ENCODE measurements around the gene POTEH. TPM values are rescaled to one million over a fixed set of nuclear protein-coding genes. Genes with fewer than 3 reads are reported as not detected.
"Not testable (repeated sequence)": the region's sequence is repeated elsewhere in the genome, so short reads cannot be mapped to it uniquely, and the experiment has no call there.

Gene POTEH
- total and polyA plus RNA-seq, 4 donors = not detected

DNA sequence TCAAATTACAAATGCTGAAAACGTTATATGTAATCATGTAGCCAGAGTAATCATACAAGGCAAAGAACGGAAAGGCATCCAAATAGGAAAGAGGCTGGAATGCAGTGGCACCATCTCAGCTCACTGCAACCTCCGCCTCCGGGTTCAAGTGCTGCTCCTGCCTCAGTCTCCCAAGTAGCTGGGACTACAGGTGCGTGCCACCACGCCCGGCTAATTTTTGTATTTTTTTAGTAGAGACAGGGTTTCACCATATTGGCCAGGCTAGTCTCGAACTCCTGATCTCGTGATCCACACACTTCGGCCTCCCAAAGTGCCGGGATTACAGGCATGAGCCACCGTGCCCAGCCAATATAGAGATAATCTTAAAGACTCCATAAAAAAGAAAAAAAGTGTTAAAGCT is 20.4 kb upstream of the POTEH start:
- H3K4me1 ChIP-seq (ENCODE audit: control insufficient read depth in 5 of 5, insufficient read depth in 5 of 5, low read length in 5 of 5); H3K9ac ChIP-seq (ENCODE audit: insufficient read depth in 1 of 2, low read length in 2 of 2); H3K27ac ChIP-seq (ENCODE audit: low read depth in 1 of 2, low read length in 1 of 2); H3K9me3 ChIP-seq (ENCODE audit: control insufficient read depth in 4 of 4, insufficient read depth in 3 of 4, low read length in 3 of 4); DNase-seq; H3K27me3 ChIP-seq (ENCODE audit: control insufficient read depth in 3 of 3, insufficient read depth in 3 of 3, low read length in 2 of 3); H3K4me3 ChIP-seq; H3K36me3 ChIP-seq (ENCODE audit: control insufficient read depth in 4 of 4, insufficient read depth in 4 of 4, low read length in 4 of 4); ATAC-seq (ENCODE audit: insufficient read depth, low FRiP score): not testable (repeated sequence)
- WGBS, 2 donors = 76 to 95% methylated on average over 5 to 8 of the region's 12 CpGs

DNA sequence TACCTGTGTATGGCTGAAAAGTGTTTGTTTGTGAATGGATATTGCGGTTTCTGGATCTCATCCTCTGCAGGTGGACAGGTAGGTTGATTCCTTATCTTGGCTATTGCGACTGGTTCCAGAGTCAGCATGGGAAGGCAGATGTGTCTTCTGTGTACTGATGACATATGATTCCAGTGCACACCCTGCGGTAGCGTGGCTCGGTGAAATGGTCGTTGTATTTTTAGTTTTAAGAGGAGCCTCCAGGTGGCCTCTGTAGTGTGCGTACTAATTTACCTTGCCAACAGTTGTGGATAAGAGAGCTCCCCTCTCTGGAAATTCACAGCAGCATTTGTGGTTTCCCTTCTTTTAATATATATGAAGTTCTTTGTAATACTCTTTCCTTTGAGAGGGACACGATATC is 10.1 kb upstream of the POTEH start:
- WGBS, 2 donors = 83 to 92% methylated on average over 6 of the region's 8 CpGs
- not testable (repeated sequence) for H3K27me3 ChIP-seq (ENCODE audit: control insufficient read depth in 3 of 3, insufficient read depth in 3 of 3, low read length in 2 of 3); H3K27ac ChIP-seq (ENCODE audit: low read depth in 1 of 2, low read length in 1 of 2); DNase-seq; H3K36me3 ChIP-seq (ENCODE audit: control insufficient read depth in 4 of 4, insufficient read depth in 4 of 4, low read length in 4 of 4); H3K9ac ChIP-seq (ENCODE audit: insufficient read depth in 1 of 2, low read length in 2 of 2); H3K4me3 ChIP-seq; ATAC-seq (ENCODE audit: insufficient read depth, low FRiP score); H3K4me1 ChIP-seq (ENCODE audit: control insufficient read depth in 5 of 5, insufficient read depth in 5 of 5, low read length in 5 of 5); H3K9me3 ChIP-seq (ENCODE audit: control insufficient read depth in 4 of 4, insufficient read depth in 3 of 4, low read length in 3 of 4)

DNA sequence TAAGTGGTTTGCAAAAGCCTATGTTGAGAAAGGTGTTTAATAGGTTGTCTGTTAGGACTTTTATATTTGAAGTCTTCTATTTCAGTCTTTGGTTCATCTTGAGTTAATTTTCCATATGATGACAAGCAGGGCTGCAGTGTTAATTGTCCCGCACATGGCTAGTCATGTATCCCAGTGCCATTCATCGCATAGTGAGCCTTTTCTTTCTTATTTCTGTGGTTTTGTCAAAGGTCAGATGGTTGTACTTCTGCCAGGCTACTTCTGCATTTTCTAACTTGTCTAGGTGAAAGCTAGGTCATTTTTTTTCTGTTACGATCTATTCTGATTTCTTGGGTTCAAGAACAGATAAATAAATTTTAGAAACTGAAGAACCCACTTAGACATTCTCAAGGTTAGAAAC is 5.7 kb upstream of the POTEH start:
- not testable (repeated sequence) for H3K27me3 ChIP-seq (ENCODE audit: control insufficient read depth in 3 of 3, insufficient read depth in 3 of 3, low read length in 2 of 3); H3K4me1 ChIP-seq (ENCODE audit: control insufficient read depth in 5 of 5, insufficient read depth in 5 of 5, low read length in 5 of 5); ATAC-seq (ENCODE audit: insufficient read depth, low FRiP score); H3K9ac ChIP-seq (ENCODE audit: insufficient read depth in 1 of 2, low read length in 2 of 2); DNase-seq; H3K4me3 ChIP-seq; H3K9me3 ChIP-seq (ENCODE audit: control insufficient read depth in 4 of 4, insufficient read depth in 3 of 4, low read length in 3 of 4); H3K27ac ChIP-seq (ENCODE audit: low read depth in 1 of 2, low read length in 1 of 2); H3K36me3 ChIP-seq (ENCODE audit: control insufficient read depth in 4 of 4, insufficient read depth in 4 of 4, low read length in 4 of 4)
- 79 to 85% methylated on average over 2 of the region's 3 CpGs for WGBS, 2 donors

DNA sequence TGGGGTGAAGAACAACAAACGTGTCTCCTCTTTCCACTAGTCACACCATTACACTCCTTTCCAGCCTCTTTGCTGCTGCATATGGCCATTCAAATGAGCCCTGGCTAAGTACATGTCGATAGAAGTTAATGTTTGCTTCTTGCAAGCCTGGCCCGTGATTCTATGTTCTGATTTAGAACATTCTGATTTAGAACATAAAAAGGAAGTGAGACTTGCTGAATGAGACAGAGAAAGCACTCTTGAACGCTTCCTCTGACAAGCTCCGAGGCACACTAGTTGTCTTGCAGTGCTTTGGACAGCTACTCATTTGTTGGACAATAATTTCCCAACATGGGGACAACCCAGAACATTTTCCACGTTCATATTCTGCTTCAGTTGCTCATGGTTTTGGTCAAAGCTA is 5.1 kb upstream of the POTEH start:
- H3K36me3 ChIP-seq (ENCODE audit: control insufficient read depth in 4 of 4, insufficient read depth in 4 of 4, low read length in 4 of 4); H3K4me1 ChIP-seq (ENCODE audit: control insufficient read depth in 5 of 5, insufficient read depth in 5 of 5, low read length in 5 of 5); H3K27me3 ChIP-seq (ENCODE audit: control insufficient read depth in 3 of 3, insufficient read depth in 3 of 3, low read length in 2 of 3); H3K27ac ChIP-seq (ENCODE audit: low read depth in 1 of 2, low read length in 1 of 2); H3K4me3 ChIP-seq; H3K9ac ChIP-seq (ENCODE audit: insufficient read depth in 1 of 2, low read length in 2 of 2); ATAC-seq (ENCODE audit: insufficient read depth, low FRiP score); H3K9me3 ChIP-seq (ENCODE audit: control insufficient read depth in 4 of 4, insufficient read depth in 3 of 4, low read length in 3 of 4); DNase-seq: not testable (repeated sequence)
- no CpG with 5 or more reads among the region's 6 CpGs for WGBS, 2 donors

DNA sequence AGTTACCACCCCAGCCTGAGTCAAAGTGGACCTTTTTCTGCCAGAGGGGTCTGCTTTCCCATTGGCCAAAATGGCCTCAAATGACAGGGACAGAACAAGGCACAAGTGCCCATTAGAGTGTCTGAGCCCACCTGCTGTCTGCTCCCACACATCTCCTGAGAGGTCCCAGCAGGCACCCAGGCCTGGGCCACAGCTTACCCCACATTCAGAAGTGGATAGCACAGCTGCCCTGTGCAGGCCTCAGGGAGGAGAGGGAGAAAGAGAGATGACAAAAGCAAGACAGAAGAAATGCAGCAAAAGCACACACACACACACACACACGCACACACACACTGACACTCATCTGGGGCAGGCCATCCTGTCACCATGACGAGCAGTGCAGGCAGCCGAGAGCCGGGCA is 4.2 kb upstream of the POTEH start:
- not testable (repeated sequence) for H3K9ac ChIP-seq (ENCODE audit: insufficient read depth in 1 of 2, low read length in 2 of 2); H3K27ac ChIP-seq (ENCODE audit: low read depth in 1 of 2, low read length in 1 of 2); H3K27me3 ChIP-seq (ENCODE audit: control insufficient read depth in 3 of 3, insufficient read depth in 3 of 3, low read length in 2 of 3); DNase-seq; H3K4me3 ChIP-seq; H3K4me1 ChIP-seq (ENCODE audit: control insufficient read depth in 5 of 5, insufficient read depth in 5 of 5, low read length in 5 of 5); H3K9me3 ChIP-seq (ENCODE audit: control insufficient read depth in 4 of 4, insufficient read depth in 3 of 4, low read length in 3 of 4); ATAC-seq (ENCODE audit: insufficient read depth, low FRiP score); H3K36me3 ChIP-seq (ENCODE audit: control insufficient read depth in 4 of 4, insufficient read depth in 4 of 4, low read length in 4 of 4)
- 79 to 100% methylated on average over 1 to 4 of the region's 4 CpGs for WGBS, 2 donors

DNA sequence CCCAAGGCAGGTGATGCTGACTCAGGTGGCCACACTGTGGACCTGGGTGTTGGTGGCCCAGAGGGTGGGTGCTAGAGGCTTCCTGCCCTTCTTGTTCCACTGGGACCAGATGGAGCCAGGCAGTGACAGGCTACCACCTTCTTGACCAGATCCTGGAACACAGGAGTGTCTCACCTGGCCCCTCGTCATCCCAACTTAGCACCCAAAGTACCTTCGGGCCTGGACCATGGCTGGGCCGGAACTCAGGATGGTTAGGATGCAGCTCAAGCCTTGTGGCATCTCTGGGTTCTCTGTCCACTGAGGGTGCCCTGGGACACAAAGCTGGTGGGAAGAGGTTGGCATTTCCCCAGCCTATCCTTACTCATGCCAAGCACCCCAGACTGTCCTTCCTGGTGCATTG is 2.7 kb upstream of the POTEH start:
- 76 to 80% methylated on average over 3 of the region's 3 CpGs for WGBS, 2 donors
- ATAC-seq (ENCODE audit: insufficient read depth, low FRiP score); DNase-seq: not testable (repeated sequence)

DNA sequence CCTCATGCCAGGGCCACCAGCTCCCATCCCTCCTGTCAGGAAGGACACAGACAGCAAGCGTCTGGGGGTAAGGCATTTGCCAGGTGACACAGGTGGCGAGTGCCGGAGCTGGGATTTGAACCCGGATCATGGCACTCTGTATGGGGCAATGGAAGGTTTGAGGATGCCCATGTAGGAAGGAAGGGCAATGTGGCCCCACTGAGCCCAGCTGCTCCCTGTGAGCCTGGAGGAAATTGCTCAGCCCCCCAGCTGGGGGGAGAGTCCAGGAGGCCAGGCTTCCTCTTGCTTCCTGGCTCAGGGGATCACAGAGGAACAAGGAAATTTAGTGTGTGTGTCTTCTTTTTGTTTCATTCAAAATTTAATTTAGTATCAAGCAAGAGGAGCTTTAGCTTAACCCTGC is 2.1 kb upstream of the POTEH start:
- not testable (repeated sequence) for H3K27ac ChIP-seq (ENCODE audit: low read depth in 1 of 2, low read length in 1 of 2); ATAC-seq (ENCODE audit: insufficient read depth, low FRiP score); H3K9ac ChIP-seq (ENCODE audit: insufficient read depth in 1 of 2, low read length in 2 of 2); H3K9me3 ChIP-seq (ENCODE audit: control insufficient read depth in 4 of 4, insufficient read depth in 3 of 4, low read length in 3 of 4); DNase-seq; H3K4me1 ChIP-seq (ENCODE audit: control insufficient read depth in 5 of 5, insufficient read depth in 5 of 5, low read length in 5 of 5); H3K36me3 ChIP-seq (ENCODE audit: control insufficient read depth in 4 of 4, insufficient read depth in 4 of 4, low read length in 4 of 4); H3K27me3 ChIP-seq (ENCODE audit: control insufficient read depth in 3 of 3, insufficient read depth in 3 of 3, low read length in 2 of 3); H3K4me3 ChIP-seq
- 92 to 94% methylated on average over 3 to 4 of the region's 4 CpGs for WGBS, 2 donors

More for the DNA sequence above, 2.7 kb upstream of the POTEH start:
- H3K36me3 ChIP-seq (ENCODE audit: control insufficient read depth in 4 of 4, insufficient read depth in 4 of 4, low read length in 4 of 4); H3K9ac ChIP-seq (ENCODE audit: insufficient read depth in 1 of 2, low read length in 2 of 2); H3K4me3 ChIP-seq; H3K9me3 ChIP-seq (ENCODE audit: control insufficient read depth in 4 of 4, insufficient read depth in 3 of 4, low read length in 3 of 4); H3K27me3 ChIP-seq (ENCODE audit: control insufficient read depth in 3 of 3, insufficient read depth in 3 of 3, low read length in 2 of 3); H3K4me1 ChIP-seq (ENCODE audit: control insufficient read depth in 5 of 5, insufficient read depth in 5 of 5, low read length in 5 of 5); H3K27ac ChIP-seq (ENCODE audit: low read depth in 1 of 2, low read length in 1 of 2): not testable (repeated sequence)

DNA sequence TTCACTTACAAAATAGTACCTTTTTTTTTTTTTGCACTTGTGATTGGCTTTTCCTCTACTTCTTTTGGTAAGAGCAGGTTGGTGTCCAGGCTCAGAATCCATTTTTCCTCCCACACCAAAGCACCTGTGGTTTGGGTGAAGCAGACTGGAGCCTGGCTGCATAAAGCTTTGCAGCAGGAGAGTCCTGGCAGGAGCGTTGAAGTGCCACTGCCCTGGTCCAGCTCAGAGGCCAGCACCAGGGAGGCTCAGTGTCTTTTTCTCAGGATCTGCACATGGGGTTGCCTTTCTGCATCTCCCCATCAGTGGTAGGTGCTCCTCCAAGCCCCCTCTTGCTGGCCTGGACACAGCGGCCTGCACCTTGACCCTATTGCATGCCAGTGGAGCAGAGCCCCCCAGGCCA is 1.7 kb upstream of the POTEH start:
- H3K27me3 ChIP-seq (ENCODE audit: control insufficient read depth in 3 of 3, insufficient read depth in 3 of 3, low read length in 2 of 3); H3K4me3 ChIP-seq; H3K36me3 ChIP-seq (ENCODE audit: control insufficient read depth in 4 of 4, insufficient read depth in 4 of 4, low read length in 4 of 4); ATAC-seq (ENCODE audit: insufficient read depth, low FRiP score); H3K9ac ChIP-seq (ENCODE audit: insufficient read depth in 1 of 2, low read length in 2 of 2); H3K9me3 ChIP-seq (ENCODE audit: control insufficient read depth in 4 of 4, insufficient read depth in 3 of 4, low read length in 3 of 4); H3K4me1 ChIP-seq (ENCODE audit: control insufficient read depth in 5 of 5, insufficient read depth in 5 of 5, low read length in 5 of 5); DNase-seq; H3K27ac ChIP-seq (ENCODE audit: low read depth in 1 of 2, low read length in 1 of 2): not testable (repeated sequence)
- WGBS, 2 donors = 83 to 94% methylated on average over 2 of the region's 2 CpGs
